Stimulated activated CD4-positive, alpha-beta T cell treated with anti-CD3 and anti-CD28 coated beads, Interleukin-15, amount 100 ng/mL, for 1 hour (primary cell): ENCODE measurements around the gene MFN2.
"Not testable (repeated sequence)": the region's sequence is repeated elsewhere in the genome, so short reads cannot be mapped to it uniquely, and the experiment has no call there.

Experiments used
- DNase-seq, 2 donors: peaks; one replicate each; pipeline ENCODE4 v3.0.0-alpha.2; 2020; ENCODE audit warnings: low read depth in 1 of 2, low spot score in 1 of 2

MFN2 gene

GRCh38 chr1:12019858-12020509 is 39.7 kb downstream of the MFN2 start:
- DNase-seq, result no peak

GRCh38 chr1:12021616-12022015 is 41.4 kb downstream of the MFN2 start:
- DNase-seq, result no peak

- DNase-seq, result no peak
Observed at GRCh38 chr1:12022036-12022435, 41.8 kb downstream of the MFN2 start.

GRCh38 chr1:12026586-12026985 is 46.3 kb downstream of the MFN2 start:
- DNase-seq, result no peak

GRCh38 chr1:12028248-12028647 is 48.0 kb downstream of the MFN2 start:
- DNase-seq, result no peak

GRCh38 chr1:12028957-12029511 is 48.8 kb downstream of the MFN2 start:
- no peak for DNase-seq

- DNase-seq, result no peak
Observed at GRCh38 chr1:12029720-12030339, 49.6 kb downstream of the MFN2 start.

GRCh38 chr1:12031039-12031980 is 51.1 kb downstream of the MFN2 start:
- DNase-seq, result no peak

GRCh38 chr1:12032161-12032621 is 51.9 kb downstream of the MFN2 start:
- no peak for DNase-seq

GRCh38 chr1:12033441-12033840 is 53.2 kb downstream of the MFN2 start:
- DNase-seq, result not testable (repeated sequence)

GRCh38 chr1:12034381-12034801 is 54.1 kb downstream of the MFN2 start:
- DNase-seq, result no peak

GRCh38 chr1:12035312-12035711 is 55.1 kb downstream of the MFN2 start:
- no peak for DNase-seq

GRCh38 chr1:12037486-12038355 is 57.5 kb downstream of the MFN2 start:
- no peak for DNase-seq

- no peak for DNase-seq
Observed at GRCh38 chr1:12038356-12039163, 58.3 kb downstream of the MFN2 start.

GRCh38 chr1:12039164-12039525 is 58.9 kb downstream of the MFN2 start:
- no peak for DNase-seq

GRCh38 chr1:12039824-12040456 is 59.7 kb downstream of the MFN2 start:
- DNase-seq, result not testable (repeated sequence)

GRCh38 chr1:12040457-12041051 is 60.3 kb downstream of the MFN2 start:
- DNase-seq, result no peak

- not testable (repeated sequence) for DNase-seq
Observed at GRCh38 chr1:12044187-12044877, 64.1 kb downstream of the MFN2 start.
